NCI-H526 (cell line): ENCODE results near the gene SPATA9.

Experiments
- DNase-seq, 2 experiments: peaks; one replicate each; lab custom pipeline; 2025; lab: John Stamatoyannopoulos, UW

The SPATA9 gene, protein sequence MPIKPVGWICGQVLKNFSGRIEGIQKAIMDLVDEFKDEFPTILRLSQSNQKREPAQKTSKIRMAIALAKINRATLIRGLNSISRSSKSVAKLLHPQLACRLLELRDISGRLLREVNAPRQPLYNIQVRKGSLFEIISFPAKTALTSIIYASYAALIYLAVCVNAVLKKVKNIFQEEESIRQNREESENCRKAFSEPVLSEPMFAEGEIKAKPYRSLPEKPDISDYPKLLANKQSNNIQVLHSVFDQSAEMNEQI

GRCh38 chr5:95682891-95683290 is at the start of gene SPATA9:
SPATA9 (minus strand) TSS chr5:95682991; CDS start chr5:95682854, 137 bp downstream.
- no peak for DNase-seq

DNA sequence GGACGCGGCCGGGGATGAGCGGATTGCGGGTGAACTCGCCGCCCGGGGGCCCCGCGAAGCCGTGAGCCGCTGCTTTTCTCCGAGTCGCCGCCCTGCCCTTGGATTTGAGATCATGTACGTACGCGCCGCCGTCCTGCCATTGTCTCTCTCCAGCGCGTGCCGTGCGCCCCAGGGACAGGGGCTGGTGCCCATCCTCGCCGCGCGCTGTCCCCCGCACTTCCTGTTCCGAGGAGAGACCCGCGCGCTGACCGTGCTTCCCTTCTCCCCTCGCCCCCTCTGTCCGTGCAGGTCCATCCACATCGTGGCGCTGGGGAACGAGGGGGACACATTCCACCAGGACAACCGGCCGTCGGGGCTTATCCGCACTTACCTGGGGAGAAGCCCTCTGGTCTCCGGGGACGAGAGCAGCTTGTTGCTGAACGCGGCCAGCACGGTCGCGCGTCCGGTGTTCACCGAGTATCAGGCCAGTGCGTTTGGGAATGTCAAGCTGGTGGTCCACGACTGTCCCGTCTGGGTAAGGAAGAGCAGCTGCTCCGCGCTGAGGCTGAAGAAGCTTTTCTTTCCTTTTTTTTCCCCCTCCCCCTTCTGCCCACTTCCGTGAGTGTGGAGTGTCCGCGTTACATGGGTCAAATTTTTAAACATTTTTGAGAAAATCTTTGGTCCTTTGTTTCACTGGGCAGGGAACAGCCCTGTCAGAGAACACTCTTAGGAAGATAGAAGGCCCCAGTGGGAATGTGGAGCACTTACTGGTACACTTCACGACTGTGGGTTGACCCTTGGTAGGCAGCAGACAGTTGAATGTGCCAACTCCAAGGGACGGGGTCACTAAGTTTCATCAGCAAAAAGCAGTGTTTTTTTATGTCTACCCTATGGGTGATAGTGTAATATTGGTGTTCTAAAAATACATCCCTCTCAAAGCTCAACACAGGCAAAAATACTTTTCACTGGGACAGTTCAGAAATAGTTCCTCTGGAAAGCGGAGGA is 49.1 kb upstream of the SPATA9 start:
- DNase-seq: peak; percentile 40 to 68

DNA sequence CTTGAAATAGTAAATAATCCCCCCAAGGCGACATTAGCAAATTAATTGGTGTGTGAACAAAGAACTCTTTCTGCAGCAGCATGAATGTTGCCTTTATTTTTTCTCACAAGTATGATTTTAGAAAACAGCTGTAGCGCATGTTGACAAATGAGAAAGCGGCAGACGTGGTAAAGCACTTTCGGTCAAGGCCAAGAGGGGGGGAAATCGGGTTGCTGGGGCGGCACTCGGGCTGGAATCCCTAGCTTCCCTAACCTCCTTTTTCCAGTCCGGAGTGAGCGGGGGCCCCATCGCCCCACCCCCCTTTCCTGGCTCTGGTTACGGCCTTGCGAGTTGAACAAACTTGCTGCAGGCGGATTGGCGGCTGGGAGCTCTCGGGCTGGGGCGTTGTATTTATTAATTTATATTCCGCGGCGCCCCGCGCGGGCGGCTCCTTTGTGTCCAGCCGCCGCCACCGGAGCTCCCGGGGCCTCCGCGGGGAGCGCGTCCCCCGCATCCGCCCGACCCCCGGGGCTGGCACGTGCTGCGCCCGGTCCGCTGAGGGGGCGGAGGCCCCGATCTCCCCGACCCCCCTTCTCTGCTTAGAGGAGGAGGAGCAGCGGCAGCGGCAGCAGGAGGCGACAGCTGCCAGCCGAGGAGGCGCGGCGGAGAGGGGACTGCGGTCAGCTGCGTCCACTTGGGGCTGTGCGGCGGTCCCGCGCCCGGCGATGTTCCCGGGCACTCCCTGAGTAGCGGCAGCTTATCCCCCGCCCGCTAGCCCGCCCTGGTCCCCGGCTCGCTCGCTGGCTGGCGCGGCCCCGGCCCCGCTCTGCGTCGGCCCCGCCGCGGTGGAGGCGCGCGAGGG is 48.2 kb upstream of the SPATA9 start, which contains the start of gene RHOBTB3:
TSS of gene RHOBTB3 (plus strand) at position 607 of the 841 bp plus-strand sequence. CDS start 347 bp downstream, outside the sequence.
- peak; percentile 50 to 73 for DNase-seq

DNA sequence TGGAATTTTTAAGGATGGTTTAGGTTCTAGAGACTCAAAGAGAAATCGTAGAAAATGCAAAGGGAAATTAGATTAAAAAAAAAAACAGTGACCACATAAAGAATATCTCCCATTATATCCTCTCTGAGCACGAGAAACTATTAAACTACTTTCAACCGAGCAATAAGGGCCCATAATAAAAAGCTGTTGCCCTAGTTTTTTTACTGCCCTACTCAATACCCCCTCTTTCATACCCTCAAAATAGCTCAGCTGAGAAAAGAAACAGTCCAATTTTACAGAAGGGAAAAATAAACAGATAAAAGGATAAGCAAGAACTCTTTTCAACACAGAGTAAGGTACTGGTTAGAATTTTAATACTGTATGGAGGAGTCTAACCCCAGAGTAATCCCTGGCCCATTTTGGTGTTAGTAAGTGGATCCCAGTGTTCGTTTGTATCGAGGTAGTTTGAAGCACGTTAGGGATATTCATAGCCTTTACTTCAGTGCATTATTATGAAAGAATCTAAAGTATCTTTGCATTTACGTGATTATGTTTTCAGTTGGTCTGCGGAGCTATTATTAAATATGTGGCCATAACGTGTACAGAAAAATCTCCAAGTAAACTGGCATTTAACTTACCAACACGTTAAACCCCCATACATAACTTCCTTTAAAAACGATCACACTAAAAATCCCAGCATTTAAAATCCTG is 47.4 kb upstream of the SPATA9 start:
- no peak for DNase-seq

DNA sequence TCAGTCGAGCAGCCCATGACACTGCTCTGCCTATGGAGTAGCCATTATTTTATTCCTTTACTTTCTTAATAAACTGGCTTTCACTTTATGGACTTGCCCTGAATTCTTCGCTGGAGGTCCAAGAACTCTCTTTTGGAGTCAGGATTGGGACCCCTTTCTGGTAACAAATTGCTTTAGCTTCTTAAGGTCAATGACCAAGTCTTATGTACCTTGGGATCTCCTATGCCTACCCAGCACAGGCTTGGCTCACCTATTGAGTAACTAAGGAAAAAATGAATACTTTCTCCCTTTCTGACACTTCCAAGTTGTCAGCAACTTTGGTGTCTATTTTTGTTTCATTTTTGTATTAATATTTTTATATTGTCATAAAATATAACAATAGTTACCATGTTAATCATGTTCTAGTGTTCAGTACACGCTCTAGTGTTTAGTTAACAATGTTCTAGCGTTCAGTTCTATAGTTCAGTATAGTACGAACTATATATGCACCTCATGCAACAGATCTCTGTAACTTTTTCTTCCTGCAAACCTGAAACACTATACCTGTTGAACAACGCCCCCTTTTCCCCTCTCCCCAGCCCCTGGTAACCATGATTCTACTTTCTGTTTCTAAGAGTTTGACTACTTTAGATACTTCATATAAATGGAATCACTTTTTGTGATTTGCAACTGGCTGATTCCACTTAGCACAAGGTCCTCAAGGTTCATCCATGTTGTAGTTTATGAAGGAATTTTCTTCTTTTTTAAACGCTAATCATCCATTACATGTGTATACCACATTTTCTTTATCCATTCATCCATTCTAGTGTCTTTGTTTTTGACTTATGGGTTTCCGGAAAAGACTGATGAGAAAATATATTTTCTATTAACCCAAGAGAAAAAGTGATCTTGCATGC is 46.6 kb upstream of the SPATA9 start:
- no peak for DNase-seq

- no peak for DNase-seq
These were observed 45.8 kb upstream of the SPATA9 start for GRCh38 chr5:95728494-95729114.

DNA sequence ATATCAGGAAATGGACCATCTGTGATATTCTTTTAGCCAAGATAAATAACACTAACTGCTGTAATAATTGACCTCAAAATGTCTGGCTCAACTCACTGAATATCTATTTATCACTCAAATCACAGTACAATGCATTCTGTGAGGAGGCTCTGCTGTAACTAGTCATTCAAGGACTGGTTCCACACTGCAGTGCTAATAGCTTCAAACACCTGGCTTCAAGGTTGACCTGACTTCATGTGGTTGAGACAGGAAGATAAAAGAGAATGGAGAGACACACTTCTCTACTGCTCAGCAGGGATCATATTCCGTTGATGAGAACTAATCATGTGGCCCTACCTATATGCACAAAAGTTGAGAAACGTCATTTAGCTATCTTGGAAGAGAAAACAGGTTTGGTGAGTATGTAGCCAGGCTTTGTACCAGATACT is 45.0 kb upstream of the SPATA9 start:
- no peak for DNase-seq

GRCh38 chr5:95726811-95727763 is 44.3 kb upstream of the SPATA9 start:
- no peak for DNase-seq

DNA sequence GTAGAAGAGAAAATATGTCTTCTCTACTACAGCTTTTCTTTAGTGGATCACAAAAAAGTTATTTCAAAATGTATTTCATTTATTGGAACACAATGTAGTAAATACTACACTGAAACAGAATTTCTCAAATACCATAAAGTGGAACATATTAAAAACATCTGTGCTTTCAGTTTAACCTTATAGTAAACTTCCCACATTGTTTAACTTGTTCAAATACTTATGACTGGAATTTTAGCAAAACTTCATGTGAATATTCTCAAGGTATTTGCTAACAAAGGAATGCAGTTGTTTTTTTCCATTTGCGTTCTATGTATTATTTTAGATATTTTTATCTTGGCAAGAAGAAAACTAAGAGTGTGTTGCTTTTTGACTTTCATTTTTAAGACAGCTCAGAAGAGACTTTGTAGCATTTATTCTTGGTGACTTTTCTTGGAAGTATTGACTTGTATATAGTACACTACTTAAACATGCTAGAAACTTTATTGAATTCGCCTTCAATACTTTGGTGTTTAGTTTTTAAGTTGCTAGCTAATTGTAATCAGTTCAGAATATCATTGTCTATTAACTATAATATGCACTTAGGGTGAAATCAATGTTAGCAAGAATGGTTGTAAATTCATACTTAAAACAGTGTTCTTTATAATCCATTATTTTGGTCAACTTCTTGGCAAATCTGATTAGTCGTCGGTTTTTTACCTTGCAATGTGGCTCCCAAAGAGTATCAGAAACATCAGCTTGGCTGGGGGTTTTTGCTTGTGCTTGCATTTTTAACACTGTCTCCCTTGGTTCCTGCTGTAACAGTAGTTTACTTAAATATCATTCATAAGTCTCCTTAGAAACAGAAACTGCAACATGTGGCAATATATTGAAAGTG is 43.4 kb upstream of the SPATA9 start:
- DNase-seq: no peak

DNA sequence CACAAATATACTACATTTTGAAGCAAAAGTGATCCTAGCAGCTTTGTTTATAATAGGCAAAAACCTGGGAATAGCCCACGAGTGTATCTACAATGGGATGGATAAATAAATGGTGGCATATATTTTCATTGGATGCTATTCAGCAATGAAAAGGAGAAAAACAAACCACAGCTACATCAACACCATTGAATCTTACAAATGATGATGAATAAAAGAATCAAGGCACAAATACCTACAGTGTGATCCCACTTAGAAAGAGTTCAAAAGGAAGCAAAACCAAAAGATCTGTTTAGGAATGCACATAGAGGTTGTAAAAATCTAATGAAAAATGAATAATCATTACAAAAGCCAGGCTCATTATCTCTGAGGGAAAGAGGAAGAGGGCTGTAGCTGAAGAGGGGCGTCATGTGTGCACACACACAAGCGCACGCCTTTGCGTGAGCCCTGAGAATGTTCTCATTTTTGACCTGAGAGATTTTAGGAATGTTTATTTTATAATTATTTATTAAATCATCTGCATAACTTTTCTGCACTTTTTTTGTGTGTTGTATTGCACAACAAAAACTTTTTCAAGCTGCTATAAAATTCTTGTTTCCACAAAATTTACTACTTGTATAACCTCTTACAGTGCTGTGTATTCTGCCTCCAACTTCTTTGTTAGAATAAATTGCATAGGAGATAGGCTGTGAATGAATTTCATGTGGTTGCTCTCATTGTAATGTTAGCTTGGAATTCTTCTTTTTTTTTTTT is 42.5 kb upstream of the SPATA9 start:
- DNase-seq: no peak

DNA sequence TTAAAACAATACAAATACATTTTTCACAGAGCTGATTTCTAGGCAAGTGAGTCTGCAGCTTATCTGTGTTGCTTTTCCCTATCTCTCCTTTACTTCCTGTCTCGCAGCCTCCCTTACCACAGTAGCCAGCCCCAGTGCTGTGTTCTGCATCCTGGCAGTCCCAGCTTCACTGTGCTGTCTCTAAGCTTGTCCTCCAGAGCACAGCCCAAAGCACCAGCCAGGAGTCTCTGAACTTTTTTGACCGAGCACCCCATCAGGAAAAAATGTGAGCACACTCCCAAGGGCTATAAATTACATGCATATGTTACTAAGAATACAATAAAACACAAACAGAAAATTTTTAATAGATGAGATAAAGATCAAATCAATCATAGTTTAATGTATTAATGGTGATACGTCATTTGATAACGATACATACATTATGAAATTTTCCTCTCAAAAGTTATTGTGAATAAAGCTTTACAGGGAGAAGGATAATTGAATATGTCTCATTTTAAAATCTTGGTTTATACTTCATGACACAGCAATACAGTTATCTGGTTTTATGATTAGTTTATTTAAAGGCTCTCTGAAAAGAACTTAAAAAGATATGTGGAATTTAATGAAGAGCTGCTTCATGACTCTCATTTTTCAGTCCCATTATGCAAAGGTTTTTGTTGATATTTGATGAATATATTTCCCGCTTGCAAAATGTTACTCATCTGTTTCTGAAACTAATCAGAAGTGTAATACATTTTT is 41.0 kb upstream of the SPATA9 start:
- no peak for DNase-seq

- no peak for DNase-seq
These were observed 38.9 kb upstream of the SPATA9 start for GRCh38 chr5:95721582-95722295.

DNA sequence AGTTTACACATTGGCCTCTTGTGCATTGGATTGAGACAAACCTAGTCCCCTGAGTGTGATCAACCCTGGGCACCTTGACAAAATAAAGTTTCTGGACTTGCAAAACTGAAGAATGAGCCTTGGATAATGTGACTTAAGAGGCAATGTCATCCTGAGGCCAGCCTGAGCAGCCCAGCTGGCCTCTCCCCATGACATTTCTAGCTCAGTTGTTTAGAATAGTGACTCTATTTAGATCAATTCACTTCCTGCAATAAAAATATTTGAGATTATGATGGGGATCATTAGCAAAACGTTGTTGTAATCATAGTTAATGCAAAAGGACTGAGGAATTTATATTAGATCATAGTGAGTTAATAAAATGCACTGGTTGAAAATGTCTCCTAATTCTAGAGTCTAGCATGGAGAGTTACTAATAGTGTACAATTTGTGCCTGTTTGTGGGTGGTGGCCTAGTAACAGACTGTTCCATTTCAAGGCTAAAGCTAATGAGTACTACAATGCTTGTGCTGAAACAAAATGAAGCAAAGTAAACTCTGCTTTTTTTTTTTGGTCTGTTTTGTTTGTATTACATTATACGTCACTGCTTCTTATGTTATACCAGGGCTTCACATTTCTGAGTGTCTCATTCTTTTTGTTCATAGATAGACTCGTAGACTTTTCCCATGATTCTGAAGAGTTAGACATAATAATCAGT is 37.4 kb upstream of the SPATA9 start:
- DNase-seq: no peak

- DNase-seq: no peak
These were observed 35.9 kb upstream of the SPATA9 start for GRCh38 chr5:95718738-95719137.

- DNase-seq: no peak
These were observed 35.4 kb upstream of the SPATA9 start for GRCh38 chr5:95718203-95718602.
